OCI-LY3 (cell line): ENCODE results near the gene PLIN5.
"Not testable (repeated sequence)": the region's sequence is repeated elsewhere in the genome, so short reads cannot be mapped to it uniquely, and the experiment has no call there.

Source experiments
- H2AFZ ChIP-seq: fragments of 200-600, 300-600 bp; shearing (Covaris generic); 2 replicates; pipeline ENCODE4 v1.6.0; 2014; ENCODE audit warnings: antibody characterized with exemption, low read depth, low read length
- H3K27ac ChIP-seq: fragments of 200-600, 300-600 bp; sonication (generic); 2 replicates; pipeline ENCODE4 v1.5.1; 2014; ENCODE audit warnings: mild to moderate bottlenecking, low read length, moderate library complexity, mixed read lengths
- H3K27me3 ChIP-seq: fragments of 200-600, 300-600 bp; sonication (generic); 2 replicates; pipeline ENCODE4 v1.6.1; 2014; ENCODE audit warnings: low read depth, low read length, mixed read lengths
- H3K36me3 ChIP-seq: fragments of 200-600, 300-600 bp; sonication (generic); replicated peaks from 2 replicates; pipeline ENCODE3; 2014; ENCODE audit warnings: low read depth, low read length, mixed read lengths
- H3K4me1 ChIP-seq: fragments of 300-600, 200-600 bp; sonication (generic); 2 replicates; pipeline ENCODE4 v1.6.1; 2014; ENCODE audit warnings: low read length, mixed read lengths
- H3K4me2 ChIP-seq: fragments of 200-600, 300-600 bp; sonication (generic); 2 replicates; pipeline ENCODE4 v1.6.1; 2014; ENCODE audit warnings: low read length, mixed read lengths
- H3K4me3 ChIP-seq: fragments of 300-600, 200-600 bp; sonication (generic); 2 replicates; pipeline ENCODE4 v1.5.1; 2014; ENCODE audit warnings: antibody characterized with exemption, mild to moderate bottlenecking, low read length, moderate library complexity
- H3K79me2 ChIP-seq: fragments of 300-600, 200-600 bp; shearing (Covaris generic); 2 replicates; pipeline ENCODE4 v1.6.1; 2014; ENCODE audit warnings: mild to moderate bottlenecking, low read length, mixed read lengths
- H3K9ac ChIP-seq: fragments of 300-600, 200-600 bp; shearing (Covaris generic); 2 replicates; pipeline ENCODE4 v1.6.0; 2014; ENCODE audit warnings: mild to moderate bottlenecking, low read length, moderate library complexity
- H3K9me3 ChIP-seq: fragments of 200-600, 300-600 bp; shearing (Covaris generic); 2 replicates; pipeline ENCODE4 v1.6.1; 2014; ENCODE audit warnings: low read length, mixed read lengths; ENCODE audit not compliant: insufficient read depth
- H4K20me1 ChIP-seq: fragments of 200-600, 300-600 bp; sonication (generic); 2 replicates; pipeline ENCODE4 v1.6.1; 2016; ENCODE audit warnings: low read length, mixed read lengths; ENCODE audit not compliant: insufficient read depth
- CTCF ChIP-seq: fragments of 200-600, 300-600 bp; sonication (generic); IDR thresholded peaks from 2 replicates; pipeline ENCODE4 v1.5.1; 2014; ENCODE audit warnings: antibody characterized with exemption, low read length, low read depth
- EZH2phosphoT487 ChIP-seq: fragments of 200-600 bp; shearing (Covaris generic); IDR thresholded peaks from 2 replicates; pipeline ENCODE4 v1.6.1; 2018; ENCODE audit warnings: antibody characterized with exemption, mixed run types, low read depth

Gene PLIN5

GRCh38 chr19:4528843-4529242, 6.2 kb downstream of the PLIN5 start:
- no peak overlapping the region for H3K4me3 ChIP-seq
- H3K27ac ChIP-seq: no peak overlapping the region
- H3K9ac ChIP-seq: no peak overlapping the region
- H3K79me2 ChIP-seq: no peaks in the 10 kb centered on the region
- H3K4me1 ChIP-seq: no peaks in the 10 kb centered on the region
- H4K20me1 ChIP-seq: no peaks in the 10 kb centered on the region
- H3K36me3 ChIP-seq: no peaks in the 10 kb centered on the region
- no peak for TF ChIP-seq CTCF
- TF ChIP-seq EZH2phosphoT487: no peak
- H3K4me2 ChIP-seq: no peak overlapping the region
- no peaks in the 10 kb centered on the region for H3K9me3 ChIP-seq
- H2AFZ ChIP-seq: no peak overlapping the region
- H3K27me3 ChIP-seq: no peaks in the 10 kb centered on the region

GRCh38 chr19:4527377-4527776, 7.6 kb downstream of the PLIN5 start:
- not testable (repeated sequence) for H3K9me3 ChIP-seq, H3K4me3 ChIP-seq, H4K20me1 ChIP-seq, H3K27ac ChIP-seq, H2AFZ ChIP-seq, H3K79me2 ChIP-seq, H3K4me2 ChIP-seq, H3K9ac ChIP-seq, H3K27me3 ChIP-seq, H3K4me1 ChIP-seq, H3K36me3 ChIP-seq

GRCh38 chr19:4525563-4526002, 9.4 kb downstream of the PLIN5 start:
- Histone ChIP-seq H3K4me2 (no peak overlapping the region), H3K79me2 (no peaks in the 10 kb centered on the region), H3K27me3 (peaks cover 12% of the 10 kb centered on the region), H3K36me3 (no peaks in the 10 kb centered on the region), H3K4me3 (no peak overlapping the region), H3K27ac (no peak overlapping the region), H3K9ac (no peak overlapping the region), H4K20me1 (no peaks in the 10 kb centered on the region), H3K9me3 (no peaks in the 10 kb centered on the region), H2AFZ (no peak overlapping the region), H3K4me1 (no peaks in the 10 kb centered on the region)
- no peak for TF ChIP-seq CTCF
- no peak for TF ChIP-seq EZH2phosphoT487

- H3K27me3 ChIP-seq: peaks cover 12% of the 10 kb centered on the region
- H3K4me3 ChIP-seq: no peak overlapping the region
- TF ChIP-seq CTCF (peak; percentile 75), EZH2phosphoT487 (no peak)
- H3K4me1 ChIP-seq: no peaks in the 10 kb centered on the region
- H3K9ac ChIP-seq: no peak overlapping the region
- H2AFZ ChIP-seq: no peak overlapping the region
- H3K4me2 ChIP-seq: no peak overlapping the region
- no peaks in the 10 kb centered on the region for H4K20me1 ChIP-seq
- no peaks in the 10 kb centered on the region for H3K79me2 ChIP-seq
- H3K9me3 ChIP-seq: no peaks in the 10 kb centered on the region
- H3K27ac ChIP-seq: no peak overlapping the region
- no peaks in the 10 kb centered on the region for H3K36me3 ChIP-seq
Observed at GRCh38 chr19:4524808-4525562, 10.0 kb downstream of the PLIN5 start.
